Small intestine (tissue), 16 donors: Measurements from ENCODE around the gene LTF. TPM values are rescaled to one million over a fixed set of nuclear protein-coding genes. Genes with fewer than 3 reads are reported as not detected.

Source experiments
- DNase-seq, 2 donors: peaks; one replicate each; pipeline versions ENCODE4 v3.0.0 to v3.0.0-alpha.2; 2013
- FAIRE-seq: peaks from 2 replicates; lab custom pipeline; 2012; peaks lifted over from hg19 to GRCh38; lab: Jason Lieb, UNC
- H3K27ac ChIP-seq, 3 donors: one replicate each; pipeline ENCODE4 v1.5.1; 2013; ENCODE audit warnings: low read length in 2 of 3, mild to moderate bottlenecking in 2 of 3, control low read depth in 1 of 3, inconsistent platforms in 1 of 3, low read depth in 1 of 3, moderate library complexity in 1 of 3
- H3K27me3 ChIP-seq, 3 donors: one replicate each; pipeline ENCODE4 v1.6.1; 2013; ENCODE audit warnings: low read length in 3 of 3, inconsistent platforms in 1 of 3; ENCODE audit not compliant: control insufficient read depth in 3 of 3, insufficient read depth in 3 of 3
- H3K36me3 ChIP-seq, 3 donors: one replicate each; pipeline ENCODE4 v1.6.1; 2013; ENCODE audit warnings: low read length in 3 of 3, inconsistent platforms in 1 of 3, low read depth in 1 of 3, mild to moderate bottlenecking in 1 of 3, moderate library complexity in 1 of 3; ENCODE audit not compliant: control insufficient read depth in 3 of 3, insufficient read depth in 2 of 3
- H3K4me1 ChIP-seq, 3 donors: one replicate each; pipeline ENCODE4 v1.6.1; 2013; ENCODE audit warnings: low read length in 2 of 3, inconsistent platforms in 1 of 3, low read depth in 1 of 3, mild to moderate bottlenecking in 1 of 3, moderate library complexity in 1 of 3; ENCODE audit not compliant: control insufficient read depth in 3 of 3, insufficient read depth in 2 of 3
- H3K4me3 ChIP-seq, 3 donors: one replicate each; pipeline ENCODE4 v1.5.1; 2013; ENCODE audit warnings: low read length in 3 of 3, control low read depth in 1 of 3, inconsistent platforms in 1 of 3, low read depth in 1 of 3, mild to moderate bottlenecking in 1 of 3, moderate library complexity in 1 of 3
- H3K9me3 ChIP-seq, 2 donors: one replicate each; pipeline ENCODE4 v1.6.1; 2013; ENCODE audit warnings: low read depth in 1 of 2, low read length in 1 of 2; ENCODE audit not compliant: control insufficient read depth in 2 of 2, insufficient read depth in 1 of 2
- WGBS, 3 donors: extraction: QIAGEN DNeasy Blood & Tissue Kit; methylation state at CpG; one replicate each; pipeline ENCODE4 v1.1.7; 2013; 5-methylcytosine and 5-hydroxymethylcytosine counted together
- long read RNA-seq, 10 donors: transcript quantifications; one replicate each; lab custom pipeline, GENCODE V29; 2026
- polyA plus RNA-seq, 4 donors: library from polyadenylated mRNA; stranded (reverse) in 3 of 4; unstranded in 1 of 4; fragments of 200-250 nt in 3 of 4; fragments of 120-200 nt in 1 of 4; gene quantifications; one replicate each; pipeline versions ENCODE4 v1.2.1 to v1.2.3, GENCODE V29; 2013
- donor health status: healthy with polysubstance abuse.
- donor health status: control.
- donor health status: control.
- donor health status: Bipolar disorder and iron deficiency.
- donor health status: healthy.

LTF gene
- polyA plus RNA-seq, result 1 to 10 TPM in 2 of 4 donors, under 1 TPM in 2; 0.22 to 6.0 (median 1.5) TPM
- long read RNA-seq, donor 1, result 0 reads
- long read RNA-seq, donor 2, result 0 reads
- long read RNA-seq, donor 3, result 0 reads
- long read RNA-seq, donor 4, result 0 reads
- long read RNA-seq, donor 5, result 0 reads
- long read RNA-seq, donor 6, result 0 reads
- long read RNA-seq, donor 7, result 0 reads
- long read RNA-seq, donor 8, result 0 reads
- long read RNA-seq, donor 9, result 0 reads
- long read RNA-seq, donor 10, partial matches to known transcripts, result 7 of 11 reads
- long read RNA-seq, donor 10, other reads (novel, unspliced or antisense), result 0 of 11 reads

- peaks cover 0 to 12% (median 0%) of the 10 kb centered on the region in 3 donors for H3K4me1 ChIP-seq
- peaks cover 0 to 3% of the 10 kb centered on the region in 2 donors for H3K9me3 ChIP-seq
- WGBS, 3 donors, result 27 to 40% (median 28%) methylated on average over 39 to 44 of the region's 44 CpGs
- FAIRE-seq (no peak), DNase-seq (peak in 1 of 2 donors; percentile 26)
- no peak within 1 kb of the TSS for H3K4me3 ChIP-seq
- no peaks in the 10 kb centered on the region for H3K36me3 ChIP-seq
- H3K27ac ChIP-seq, result no peak within 1 kb of the TSS
- peaks cover 0 to 37% (median 12%) of the 10 kb centered on the region in 3 donors for H3K27me3 ChIP-seq
These were observed at the start of gene LTF for GRCh38 chr3:46464326-46465195. TSS of gene LTF (minus strand) at chr3:46464905. CDS start at chr3:46464867, 38 bp downstream.

GRCh38 chr3:46512191-46512749 is 47.6 kb upstream of the LTF start:
- no peaks in the 10 kb centered on the region for H3K36me3 ChIP-seq
- H3K4me1 ChIP-seq, result no peaks in the 10 kb centered on the region
- WGBS, 3 donors, result 77 to 91% (median 87%) methylated on average over 2 of the region's 2 CpGs
- no peaks in the 10 kb centered on the region for H3K9me3 ChIP-seq
- H3K27me3 ChIP-seq, result no peaks in the 10 kb centered on the region
- no peak for DNase-seq
- no peak overlapping the region for H3K27ac ChIP-seq
- no peak overlapping the region for H3K4me3 ChIP-seq
- no peak for FAIRE-seq

- DNase-seq (no peak), FAIRE-seq (no peak)
- Histone ChIP-seq H3K36me3 (no peaks in the 10 kb centered on the region), H3K4me3 (no peak overlapping the region), H3K27ac (no peak overlapping the region), H3K9me3 (no peaks in the 10 kb centered on the region), H3K27me3 (no peaks in the 10 kb centered on the region), H3K4me1 (no peaks in the 10 kb centered on the region)
- WGBS, 3 donors, result 58 to 63% (median 59%) methylated on average over 4 of the region's 4 CpGs
These were observed 45.0 kb upstream of the LTF start for GRCh38 chr3:46509661-46510187.

GRCh38 chr3:46508850-46509591 is 44.3 kb upstream of the LTF start:
- 86 to 91% (median 89%) methylated on average over 4 of the region's 4 CpGs for WGBS, 3 donors
- FAIRE-seq, result no peak
- DNase-seq, result no peak
- Histone ChIP-seq H3K27me3 (no peaks in the 10 kb centered on the region), H3K27ac (no peak overlapping the region), H3K36me3 (no peaks in the 10 kb centered on the region), H3K4me3 (no peak overlapping the region), H3K9me3 (no peaks in the 10 kb centered on the region), H3K4me1 (no peaks in the 10 kb centered on the region)

- FAIRE-seq (no peak), DNase-seq (no peak)
- WGBS, 3 donors, result 79 to 88% (median 86%) methylated on average over 3 of the region's 3 CpGs
- H3K27me3 ChIP-seq, result no peaks in the 10 kb centered on the region
- H3K4me3 ChIP-seq, result no peak overlapping the region
- H3K36me3 ChIP-seq, result no peaks in the 10 kb centered on the region
- H3K27ac ChIP-seq, result no peak overlapping the region
- H3K4me1 ChIP-seq, result no peaks in the 10 kb centered on the region
- H3K9me3 ChIP-seq, result no peaks in the 10 kb centered on the region
These were observed 41.8 kb upstream of the LTF start for GRCh38 chr3:46506526-46506925.

- DNase-seq, result no peak
- no peaks in the 10 kb centered on the region for H3K9me3 ChIP-seq
- H3K36me3 ChIP-seq, result no peaks in the 10 kb centered on the region
- FAIRE-seq, result no peak
- H3K27me3 ChIP-seq, result no peaks in the 10 kb centered on the region
- H3K27ac ChIP-seq, result no peak overlapping the region
- WGBS, 3 donors, result 86 to 90% (median 88%) methylated on average over 8 to 10 of the region's 10 CpGs
- no peaks in the 10 kb centered on the region for H3K4me1 ChIP-seq
- H3K4me3 ChIP-seq, result no peak overlapping the region
These were observed 41.2 kb upstream of the LTF start for GRCh38 chr3:46505953-46506352.

- no peak for FAIRE-seq
These were observed 40.1 kb upstream of the LTF start for GRCh38 chr3:46504789-46505188.

More at GRCh38 chr3:46504789-46505188, 40.1 kb upstream of the LTF start:
- no peaks in the 10 kb centered on the region for H3K4me1 ChIP-seq
- 49 to 65% (median 55%) methylated on average over 5 of the region's 5 CpGs for WGBS, 3 donors
- H3K27me3 ChIP-seq, result no peaks in the 10 kb centered on the region
- DNase-seq, result no peak
- H3K9me3 ChIP-seq, result no peaks in the 10 kb centered on the region
- no peaks in the 10 kb centered on the region for H3K36me3 ChIP-seq
- H3K4me3 ChIP-seq, result no peak overlapping the region
- no peak overlapping the region for H3K27ac ChIP-seq
